ENCODE data around the gene RAB26.
"Not testable (repeated sequence)": the region's sequence is repeated elsewhere in the genome, so short reads cannot be mapped to it uniquely, and the experiment has no call there.

RAB26 gene

DNA sequence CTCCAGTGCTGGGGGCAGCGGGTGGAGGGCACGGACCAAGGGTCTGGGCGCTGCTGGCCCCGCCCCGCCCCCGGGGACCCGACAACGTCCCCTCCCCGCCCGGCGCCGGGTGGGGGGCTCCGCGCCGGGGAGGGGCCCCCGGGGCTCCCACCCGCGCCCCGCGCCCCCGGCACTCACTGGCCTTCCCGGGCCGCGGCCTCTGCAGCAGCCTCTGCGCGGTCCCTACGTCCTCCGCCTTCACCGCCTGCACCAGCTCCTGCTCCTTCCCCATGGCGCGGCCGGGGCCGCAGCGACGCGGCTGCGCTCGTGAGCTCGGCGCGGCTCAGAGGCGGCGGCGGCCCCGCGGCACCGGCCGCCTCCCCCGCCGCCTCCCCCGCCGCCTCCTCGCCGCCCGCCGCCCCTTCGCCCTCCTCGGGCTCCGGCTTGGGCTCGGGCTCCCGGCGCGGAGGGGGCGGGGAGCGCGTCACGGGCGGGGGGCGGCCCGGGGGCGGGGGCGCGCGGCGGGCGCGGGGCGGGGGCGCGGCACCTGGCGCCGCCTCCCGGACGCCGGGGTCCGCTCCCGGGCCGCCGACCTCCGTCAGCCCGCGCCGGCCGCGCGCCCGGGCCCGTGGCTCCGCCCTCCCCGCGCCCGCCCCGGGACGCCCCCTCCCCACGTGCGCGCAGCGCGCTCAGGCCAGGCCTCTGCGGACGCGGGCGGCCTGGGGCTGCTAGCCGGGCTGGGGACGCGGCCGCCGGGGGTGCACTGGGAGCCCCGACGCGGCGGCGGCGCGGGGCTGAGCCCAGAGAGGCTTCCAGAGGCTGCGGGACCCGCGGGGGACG is 47.9 kb downstream of the RAB26 start, which contains the start of gene CASKIN1:
TSS of gene CASKIN1 (minus strand) at position 444 of the 819 bp plus-strand sequence. CDS start at position 271, 173 bp downstream.
- DNase-seq (ENCODE audit: low read depth in 2 of 2): no peak

GRCh38 chr16:2196981-2197511 is 48.6 kb downstream of the RAB26 start:
- DNase-seq (ENCODE audit: low read depth in 2 of 2): no peak

- DNase-seq (ENCODE audit: low read depth in 2 of 2): no peak
Measured at GRCh38 chr16:2197765-2198164, 49.3 kb downstream of the RAB26 start.

GRCh38 chr16:2198283-2198682 is 49.9 kb downstream of the RAB26 start:
- no peak for DNase-seq (ENCODE audit: low read depth in 2 of 2)

GRCh38 chr16:2199095-2199494 is 50.7 kb downstream of the RAB26 start:
- no peak for DNase-seq (ENCODE audit: low read depth in 2 of 2)

DNA sequence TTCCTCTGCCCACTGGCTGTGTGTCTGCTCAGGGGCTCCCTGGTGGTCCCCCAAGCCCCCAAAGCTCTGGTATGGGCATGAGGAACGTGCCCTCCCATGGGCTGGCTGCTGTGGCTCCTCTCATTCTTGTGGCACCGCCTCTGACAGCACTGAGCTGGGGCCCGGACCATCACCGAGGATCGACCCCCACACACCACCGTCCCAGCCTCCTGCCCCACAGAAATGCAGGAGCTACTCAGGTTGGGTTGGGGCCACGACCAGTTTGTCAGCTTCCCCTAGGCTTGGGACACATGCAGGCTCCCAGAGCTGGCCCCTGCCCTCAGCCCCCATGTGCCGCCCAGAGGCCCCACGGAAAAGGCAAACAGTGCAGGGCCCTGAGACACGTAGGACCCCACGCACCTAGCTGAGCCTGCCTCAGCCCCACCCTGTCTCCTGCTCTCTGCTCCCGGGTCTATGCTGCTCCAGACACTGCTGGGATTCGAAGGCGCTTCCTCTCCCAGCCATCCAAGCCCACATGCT is 51.3 kb downstream of the RAB26 start:
- DNase-seq (ENCODE audit: low read depth in 2 of 2): no peak

DNA sequence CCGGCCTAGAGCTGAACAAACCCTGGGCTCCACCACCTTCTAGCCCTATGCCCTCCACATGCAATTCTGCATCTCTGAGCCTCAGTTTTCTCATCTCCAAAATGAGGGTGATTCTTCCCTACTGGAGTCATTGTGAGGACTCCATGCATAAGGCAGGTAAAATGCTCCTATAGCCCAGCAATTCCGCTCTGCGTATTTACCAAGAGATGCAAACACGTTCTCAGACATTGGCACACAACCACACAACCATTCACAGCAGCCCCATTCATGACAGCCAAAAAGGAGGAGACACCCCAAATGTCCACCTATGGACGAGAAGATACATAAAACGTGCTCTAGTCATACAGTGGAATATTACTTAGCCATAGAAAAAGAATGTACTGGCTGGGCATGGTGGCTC is 51.9 kb downstream of the RAB26 start:
- no peak for DNase-seq (ENCODE audit: low read depth in 2 of 2)

DNA sequence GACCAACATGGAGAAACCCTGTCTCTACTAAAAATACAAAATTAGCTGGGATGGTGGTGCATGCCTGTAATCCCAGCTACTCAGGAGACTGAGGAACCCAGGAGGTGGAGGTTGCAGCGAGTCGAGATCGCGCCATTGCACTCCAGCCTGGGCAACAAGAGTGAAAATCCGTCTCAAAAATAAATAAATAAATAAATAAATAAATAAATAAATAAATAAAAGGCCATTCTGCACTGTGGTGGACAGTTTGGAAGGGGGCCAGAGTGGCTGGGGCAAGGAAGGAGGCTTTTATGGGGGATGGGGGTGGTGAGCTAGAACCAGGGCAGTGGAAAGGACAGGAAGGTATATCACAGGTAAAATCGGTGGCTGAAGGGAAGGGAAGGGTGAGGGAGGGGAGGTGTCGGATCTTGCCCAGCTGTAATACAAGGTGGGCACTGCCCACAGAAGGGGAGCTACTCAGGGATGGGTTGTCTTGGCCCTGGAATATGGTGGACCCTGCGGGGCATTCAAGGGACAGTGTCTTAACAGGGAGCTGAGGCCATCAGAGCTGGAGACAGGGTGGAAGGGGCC is 54.8 kb downstream of the RAB26 start:
- not testable (repeated sequence) for DNase-seq (ENCODE audit: low read depth in 2 of 2)

Data from activated CD4-positive, alpha-beta T cell treated with anti-CD3 and anti-CD28 coated beads for 24 hours (primary cell).